ENCODE measurements around the gene LILRA5.

- TF ChIP-seq GATA2 (IDR thresholded peaks at IDR 0.05; ENCODE audit: low read depth, low read length) (no peak), GATA3 (IDR thresholded peaks at IDR 0.05; ENCODE audit: low read depth, low read length) (no peak)
These were observed 28.3 kb upstream of the LILRA5 start for GRCh38 chr19:54341295-54341694.
